Ishikawa (cell line): Measurements from ENCODE around the gene SCFD2.

Experiments used
- CEBPB ChIP-seq: IDR thresholded peaks from 2 replicates; pipeline ENCODE4 v1.6.1; 2012
- CREB1 ChIP-seq: IDR thresholded peaks from 2 replicates; pipeline ENCODE4 v1.6.1; 2012; ENCODE audit warnings: low read depth
- EGR1 ChIP-seq: IDR thresholded peaks from 2 replicates; pipeline ENCODE4 v1.6.1; 2012
- EP300 ChIP-seq: IDR thresholded peaks from 2 replicates; pipeline ENCODE4 v1.6.1; 2012; ENCODE audit warnings: borderline replicate concordance
- FOXM1 ChIP-seq: IDR thresholded peaks from 2 replicates; pipeline ENCODE4 v1.6.1; 2012; ENCODE audit warnings: low read depth, borderline replicate concordance
- MAX ChIP-seq: IDR thresholded peaks from 2 replicates; pipeline ENCODE4 v1.6.1; 2012
- NFIC ChIP-seq: IDR thresholded peaks from 2 replicates; pipeline ENCODE4 v1.6.1; 2012
- RAD21 ChIP-seq: IDR thresholded peaks from 2 replicates; pipeline ENCODE4 v1.6.1; 2012; ENCODE audit warnings: low read depth
- REST ChIP-seq: IDR thresholded peaks from 2 replicates; pipeline ENCODE4 v1.6.1; 2012; ENCODE audit warnings: low read depth, mild to moderate bottlenecking
- TAF1 ChIP-seq: IDR thresholded peaks from 2 replicates; pipeline ENCODE4 v1.6.1; 2012; ENCODE audit warnings: low read depth, mild to moderate bottlenecking
- TCF12 ChIP-seq: IDR thresholded peaks from 2 replicates; pipeline ENCODE4 v1.6.1; 2012; ENCODE audit warnings: low read depth
- TEAD4 ChIP-seq: IDR thresholded peaks from 2 replicates; pipeline ENCODE4 v1.6.1; 2012
- USF1 ChIP-seq: IDR thresholded peaks from 2 replicates; pipeline ENCODE4 v1.6.1; 2012
- YY1 ChIP-seq: IDR thresholded peaks from 2 replicates; pipeline ENCODE4 v1.6.1; 2012; ENCODE audit warnings: low read depth
- ZBTB7A ChIP-seq: IDR thresholded peaks from 2 replicates; pipeline ENCODE4 v1.6.1; 2012; ENCODE audit warnings: low read depth

The SCFD2 gene

DNA sequence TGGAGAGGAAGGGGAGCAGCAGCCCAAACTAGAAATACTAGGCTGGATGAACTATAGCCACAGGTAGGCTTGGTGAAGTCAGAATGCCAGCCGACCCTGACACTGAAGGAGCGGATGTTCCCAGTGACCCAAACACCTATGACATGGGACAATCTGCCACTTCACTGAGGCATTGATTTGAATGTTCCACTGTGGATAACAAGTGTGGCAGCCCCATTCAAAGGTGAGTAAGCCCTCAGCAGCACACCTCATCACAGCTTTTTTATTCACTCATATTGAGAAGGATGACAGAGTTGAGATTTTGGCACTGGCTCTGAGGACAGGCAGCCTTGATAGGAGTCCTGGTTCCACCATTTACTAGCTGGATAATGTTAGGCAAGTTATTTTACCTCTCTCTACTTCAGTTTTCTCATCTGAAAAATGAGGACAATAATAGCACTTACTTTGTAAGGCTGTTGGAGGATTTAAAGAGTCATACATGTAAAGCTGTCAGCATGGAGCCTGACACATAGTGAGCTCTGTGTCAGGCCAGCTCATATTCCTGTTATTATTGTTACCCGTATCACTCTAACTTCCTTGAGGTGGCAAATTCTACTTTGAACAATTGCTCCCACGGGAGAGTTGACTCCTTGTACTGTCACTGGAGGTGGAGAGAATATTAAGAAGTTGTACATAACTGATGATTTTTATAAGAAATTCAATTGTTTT is 389.2 kb downstream of the SCFD2 start:
- TF ChIP-seq ZBTB7A (no peak), FOXM1 (no peak), NFIC (no peak), USF1 (no peak), MAX (no peak), REST (no peak), TAF1 (no peak), YY1 (no peak), TCF12 (no peak), RAD21 (no peak), TEAD4 (no peak)

GRCh38 chr4:52968691-52969090 is 397.2 kb downstream of the SCFD2 start:
- no peak for TF ChIP-seq FOXM1
- TF ChIP-seq REST = no peak
- TF ChIP-seq CEBPB = no peak
- TF ChIP-seq TCF12 = no peak
- TF ChIP-seq MAX = no peak
- TF ChIP-seq YY1 = no peak
- TF ChIP-seq ZBTB7A = no peak
- TF ChIP-seq EP300 = no peak
- no peak for TF ChIP-seq USF1

- TF ChIP-seq TAF1 (no peak), CREB1 (no peak), EP300 (no peak), FOXM1 (no peak), CEBPB (no peak), NFIC (no peak), YY1 (no peak), USF1 (no peak), TCF12 (no peak), RAD21 (no peak), REST (no peak), ZBTB7A (no peak), MAX (no peak), TEAD4 (no peak), EGR1 (no peak)
Measured at GRCh38 chr4:52968241-52968640, 397.6 kb downstream of the SCFD2 start.

DNA sequence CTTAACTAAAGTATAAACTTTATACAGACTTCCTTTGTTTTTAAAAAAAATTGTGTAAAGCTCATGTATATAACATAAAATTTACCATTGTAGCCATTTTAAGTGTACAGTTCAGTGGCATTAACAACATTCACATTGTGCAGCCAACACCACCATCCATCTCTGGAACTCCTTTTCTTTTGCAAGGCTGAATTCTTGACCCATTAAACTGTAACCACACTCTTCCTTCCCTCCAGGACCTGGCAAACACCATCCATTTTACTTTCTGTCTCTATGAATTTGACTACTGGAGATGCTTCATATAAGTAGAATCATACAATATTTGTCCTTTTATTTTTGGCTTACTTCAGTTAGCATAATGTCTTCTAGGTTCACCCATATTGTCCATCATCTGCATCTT is 399.1 kb downstream of the SCFD2 start:
- TF ChIP-seq CREB1 (no peak), FOXM1 (no peak), MAX (no peak), REST (no peak), YY1 (no peak), EGR1 (no peak), USF1 (no peak), TEAD4 (no peak), RAD21 (no peak), TAF1 (no peak), CEBPB (no peak), NFIC (no peak), TCF12 (no peak), ZBTB7A (no peak), EP300 (no peak)
